Fibroblast of the aortic adventitia (primary cell): ENCODE data around the gene PCNT. TPM values are rescaled to one million over a fixed set of nuclear protein-coding genes. Genes with fewer than 3 reads are reported as not detected.
A peak's percentile ranks its signal among the peaks of the same experiment; 100 is the strongest.
"Not testable (repeated sequence)": the region's sequence is repeated elsewhere in the genome, so short reads cannot be mapped to it uniquely, and the experiment has no call there.

Source experiments
- DNase-seq: peaks from one replicate; pipeline ENCODE4 v3.0.0-alpha.2; 2010; ENCODE audit warnings: low read depth
- H3K4me3 ChIP-seq: 2 replicates; pipeline ENCODE4 v1.5.1; 2011; ENCODE audit warnings: low read depth, mild to moderate bottlenecking, control low read depth, low read length, moderate library complexity
- total RNA-seq: library from RNA; depleted of rRNA; stranded (reverse); fragments of >200 nt; gene quantifications from 2 replicates; pipeline ENCODE4 v1.2.3, GENCODE V29; 2012; ENCODE audit warnings: low replicate concordance
- TF ChIP-seq, protein P1 (sequence below): IDR thresholded peaks from 2 replicates; pipeline ENCODE4 v1.5.1; 2011; ENCODE audit warnings: mild to moderate bottlenecking, low read length, control low read depth, inconsistent platforms; ENCODE audit not compliant: insufficient read depth

Gene PCNT
- total RNA-seq, 1 donor, result 27.8 TPM

DNA sequence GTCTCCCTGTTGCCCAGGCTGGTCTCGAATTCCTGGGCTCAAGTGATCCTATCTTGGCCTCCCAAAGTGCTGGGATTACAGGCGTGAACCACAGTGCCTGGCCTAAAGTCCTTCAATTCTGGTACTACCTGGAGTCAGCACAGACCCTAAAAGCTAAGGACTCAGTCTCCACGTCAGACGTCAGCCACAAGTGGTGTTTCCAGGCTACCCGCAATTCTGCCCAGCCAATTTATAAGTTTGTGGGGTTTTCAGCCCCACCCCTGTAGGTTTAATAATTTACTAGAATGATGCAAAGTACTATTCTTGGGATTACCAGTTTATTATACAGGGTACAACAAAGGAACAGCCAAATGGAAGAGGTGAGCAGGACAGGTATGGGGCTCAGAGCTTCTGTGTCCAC lies 124.2 kb downstream of the PCNT start:
- H3K4me3 ChIP-seq, result no peak overlapping the region
- no peak for DNase-seq
- TF ChIP-seq, protein P1, sequence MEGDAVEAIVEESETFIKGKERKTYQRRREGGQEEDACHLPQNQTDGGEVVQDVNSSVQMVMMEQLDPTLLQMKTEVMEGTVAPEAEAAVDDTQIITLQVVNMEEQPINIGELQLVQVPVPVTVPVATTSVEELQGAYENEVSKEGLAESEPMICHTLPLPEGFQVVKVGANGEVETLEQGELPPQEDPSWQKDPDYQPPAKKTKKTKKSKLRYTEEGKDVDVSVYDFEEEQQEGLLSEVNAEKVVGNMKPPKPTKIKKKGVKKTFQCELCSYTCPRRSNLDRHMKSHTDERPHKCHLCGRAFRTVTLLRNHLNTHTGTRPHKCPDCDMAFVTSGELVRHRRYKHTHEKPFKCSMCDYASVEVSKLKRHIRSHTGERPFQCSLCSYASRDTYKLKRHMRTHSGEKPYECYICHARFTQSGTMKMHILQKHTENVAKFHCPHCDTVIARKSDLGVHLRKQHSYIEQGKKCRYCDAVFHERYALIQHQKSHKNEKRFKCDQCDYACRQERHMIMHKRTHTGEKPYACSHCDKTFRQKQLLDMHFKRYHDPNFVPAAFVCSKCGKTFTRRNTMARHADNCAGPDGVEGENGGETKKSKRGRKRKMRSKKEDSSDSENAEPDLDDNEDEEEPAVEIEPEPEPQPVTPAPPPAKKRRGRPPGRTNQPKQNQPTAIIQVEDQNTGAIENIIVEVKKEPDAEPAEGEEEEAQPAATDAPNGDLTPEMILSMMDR, result no peak

DNA sequence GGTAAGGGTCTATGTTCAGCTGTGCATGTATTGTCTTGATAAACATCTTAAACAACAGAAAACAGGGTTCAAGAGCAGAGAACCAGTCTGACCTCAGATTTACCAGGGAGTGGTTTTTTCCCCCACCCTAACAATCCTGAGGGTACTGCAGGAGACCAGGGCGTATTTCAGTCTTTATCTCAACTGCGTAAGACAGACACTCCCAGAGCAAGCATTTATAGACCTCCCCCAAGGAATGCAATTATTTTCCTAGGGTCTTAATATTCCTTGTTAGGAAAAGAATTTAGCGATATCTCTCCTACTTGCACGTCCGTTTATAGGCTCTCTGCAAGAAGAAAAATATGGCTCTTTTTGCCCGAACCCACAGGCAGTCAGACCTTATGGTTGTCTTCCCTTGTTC lies 124.9 kb downstream of the PCNT start:
- not testable (repeated sequence) for DNase-seq

DNA sequence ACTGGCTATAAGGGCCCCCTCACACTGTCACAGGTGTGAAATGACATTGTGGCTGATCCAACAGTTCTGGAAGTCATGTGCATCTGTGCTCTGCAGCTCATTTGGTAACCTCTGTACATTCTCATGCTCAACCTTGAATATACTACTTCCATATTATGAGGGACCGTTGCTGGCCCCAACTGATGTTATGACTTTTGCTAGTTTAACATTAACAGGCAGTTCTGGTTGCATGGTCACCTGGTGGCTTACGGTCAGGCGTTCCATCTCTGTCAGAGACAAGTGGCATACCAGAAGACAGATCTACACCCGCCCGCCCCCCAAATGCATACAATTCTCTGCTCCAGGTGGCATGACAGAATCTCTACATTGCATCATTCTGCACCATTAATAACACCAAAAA lies 128.8 kb downstream of the PCNT start:
- TF ChIP-seq, protein P1, result no peak
- H3K4me3 ChIP-seq, result no peak overlapping the region
- DNase-seq, result no peak

More for the DNA sequence above, 124.9 kb downstream of the PCNT start:
- H3K4me3 ChIP-seq, result not testable (repeated sequence)

DNA sequence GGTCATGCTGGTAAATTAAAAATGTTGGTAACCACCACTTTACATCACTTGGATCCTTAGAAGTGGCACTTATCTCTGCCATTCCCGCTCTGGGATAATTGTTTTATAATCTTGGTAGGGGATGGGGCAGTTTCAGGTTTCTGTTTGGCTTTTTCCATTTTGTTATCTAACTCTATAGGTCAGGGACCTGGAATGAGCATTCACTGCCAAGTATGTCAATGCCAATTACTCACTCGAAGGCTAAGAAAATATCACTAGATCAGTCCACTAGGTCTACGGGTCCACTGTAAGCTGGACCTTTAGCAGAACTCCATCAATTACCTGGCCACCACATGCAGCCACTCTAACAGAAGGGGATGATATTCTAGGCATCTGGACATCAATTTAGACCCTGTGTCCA lies 130.2 kb downstream of the PCNT start:
- DNase-seq, result peak; percentile 49
- TF ChIP-seq, protein P1, result no peak

DNA sequence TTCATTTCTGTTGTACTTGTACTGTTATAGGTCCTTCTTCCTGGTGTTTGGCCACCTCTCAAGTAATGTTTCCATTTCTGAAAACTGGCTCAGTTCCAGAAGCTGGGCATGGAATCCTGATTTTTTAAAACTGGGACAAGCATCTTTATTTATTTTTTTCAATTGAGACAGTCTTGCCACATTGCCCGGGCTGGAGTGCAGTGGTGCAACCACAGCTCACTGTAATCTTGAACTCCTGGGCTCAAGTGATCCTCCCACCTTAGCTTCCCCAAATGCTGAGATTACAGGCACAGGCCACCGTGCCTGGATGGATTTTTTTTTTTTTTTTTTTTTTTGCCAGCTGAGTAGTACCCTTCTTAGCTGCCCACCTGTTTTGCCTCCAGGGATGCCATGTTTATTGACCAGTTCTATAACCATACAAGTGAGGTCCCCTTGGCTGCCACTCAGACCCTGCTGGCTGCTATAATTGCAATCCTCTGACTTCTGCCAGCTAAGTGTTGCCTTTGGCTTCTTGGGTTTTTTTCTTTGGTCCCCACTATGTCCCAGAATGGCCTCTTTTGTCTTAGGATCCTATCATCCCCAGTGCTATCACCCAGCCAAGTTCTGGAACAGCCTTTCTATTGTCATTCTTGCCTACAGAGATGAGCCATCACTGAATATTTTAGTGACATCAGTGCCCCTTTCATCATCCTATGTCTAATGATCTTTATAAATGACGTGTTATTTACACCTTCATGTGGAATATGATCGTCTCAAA lies 130.9 kb downstream of the PCNT start:
- no peak overlapping the region for H3K4me3 ChIP-seq
- DNase-seq, result no peak
- TF ChIP-seq, protein P1, result no peak

More for the DNA sequence above, 130.2 kb downstream of the PCNT start:
- H3K4me3 ChIP-seq, result no peak overlapping the region

DNA sequence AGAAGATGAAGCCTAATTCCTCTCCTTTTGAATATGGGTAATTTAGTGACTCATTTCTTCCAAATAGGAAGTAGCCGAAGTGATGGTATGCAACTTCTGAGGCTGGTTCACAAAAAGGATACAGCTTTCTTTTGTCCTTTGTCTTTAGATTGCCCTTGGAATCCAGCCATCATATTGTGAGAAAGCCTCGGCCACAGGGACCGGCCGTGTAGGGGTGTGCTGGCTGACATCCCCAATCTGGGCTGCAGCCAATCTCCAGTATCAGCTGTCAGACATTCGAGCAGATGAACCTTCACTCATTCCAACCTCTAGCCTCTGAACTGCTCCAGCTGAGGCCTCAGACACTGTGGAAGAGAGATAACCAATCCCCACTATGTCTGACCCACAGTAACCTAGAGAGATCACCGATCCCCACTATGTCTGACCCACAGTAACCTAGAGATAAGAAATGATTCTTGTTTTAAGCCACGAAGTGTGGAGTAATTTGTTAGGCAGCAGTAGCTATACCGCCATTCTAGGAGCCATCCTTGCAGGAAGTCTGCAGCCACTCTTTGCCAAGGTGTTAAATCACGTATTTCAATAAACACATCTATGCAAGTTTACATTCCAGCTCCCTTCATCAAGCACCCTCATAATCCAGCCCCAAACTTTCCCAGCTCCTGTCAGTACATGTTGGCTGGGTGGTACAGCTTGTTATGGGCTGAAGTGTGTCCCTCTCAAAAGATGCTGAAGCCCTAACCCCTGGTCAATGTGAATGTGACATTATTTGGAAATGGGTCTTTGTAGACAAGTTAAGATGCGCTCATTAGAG lies 131.8 kb downstream of the PCNT start:
- no peak overlapping the region for H3K4me3 ChIP-seq
- TF ChIP-seq, protein P1, result no peak
- peak; percentile 80 for DNase-seq

DNA sequence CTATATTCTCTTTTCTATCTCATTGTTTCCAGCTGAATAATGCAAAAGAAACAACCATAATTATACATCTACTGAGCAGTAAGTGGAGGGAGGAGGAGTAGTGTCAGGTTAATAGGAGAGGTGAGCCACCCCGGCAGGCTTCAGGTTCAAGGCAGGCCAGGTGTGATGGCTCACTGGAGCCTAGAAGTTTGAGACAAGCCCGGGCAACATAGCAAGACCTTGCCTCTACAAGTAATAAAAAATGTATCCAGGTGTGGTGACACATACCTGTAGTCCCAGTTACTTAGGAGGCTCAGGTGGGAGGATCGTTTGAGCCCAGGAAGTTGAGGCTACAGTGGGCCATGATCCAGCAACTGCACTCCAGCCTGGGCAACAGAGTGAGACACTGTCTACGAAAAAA lies 132.8 kb downstream of the PCNT start:
- no peak for DNase-seq
- no peak overlapping the region for H3K4me3 ChIP-seq
- TF ChIP-seq, protein P1, result no peak
